Stimulated activated CD4-positive, alpha-beta T cell treated with anti-CD3 and anti-CD28 coated beads, TNF-alpha, amount 100 ng/mL, for 48 hours (primary cell): ENCODE results near the gene ZNF41.
"Not testable (repeated sequence)": the region's sequence is repeated elsewhere in the genome, so short reads cannot be mapped to it uniquely, and the experiment has no call there.

ENCODE experiments used
- DNase-seq, 3 donors: peaks; one replicate each; pipeline ENCODE4 v3.0.0-alpha.2; 2020; ENCODE audit warnings: low read depth in 3 of 3

Gene ZNF41

GRCh38 chrX:47492133-47492532 is 9.1 kb upstream of the ZNF41 start:
- DNase-seq: not testable (repeated sequence)

GRCh38 chrX:47489507-47490275 is 6.7 kb upstream of the ZNF41 start:
- DNase-seq: no peak

DNA sequence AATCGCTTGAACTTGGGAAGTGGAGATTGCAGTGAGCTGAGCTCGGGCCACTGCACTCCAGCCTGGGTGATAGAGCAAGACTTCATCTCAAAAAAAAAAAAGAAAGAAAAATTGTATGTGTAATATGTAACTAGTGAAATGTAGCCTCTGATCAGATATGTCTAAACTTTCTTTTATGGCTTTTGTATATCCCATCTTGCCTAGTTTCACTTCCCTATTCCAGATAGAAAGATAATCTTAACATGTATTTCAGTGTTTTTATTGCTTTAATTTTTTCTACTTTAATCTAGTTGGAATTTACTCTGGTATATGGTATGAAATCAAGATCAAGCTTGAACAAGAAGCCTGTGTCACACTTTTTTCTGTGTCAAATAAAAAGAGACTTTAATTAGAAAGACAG is 1.9 kb upstream of the ZNF41 start:
- no peak for DNase-seq

DNA sequence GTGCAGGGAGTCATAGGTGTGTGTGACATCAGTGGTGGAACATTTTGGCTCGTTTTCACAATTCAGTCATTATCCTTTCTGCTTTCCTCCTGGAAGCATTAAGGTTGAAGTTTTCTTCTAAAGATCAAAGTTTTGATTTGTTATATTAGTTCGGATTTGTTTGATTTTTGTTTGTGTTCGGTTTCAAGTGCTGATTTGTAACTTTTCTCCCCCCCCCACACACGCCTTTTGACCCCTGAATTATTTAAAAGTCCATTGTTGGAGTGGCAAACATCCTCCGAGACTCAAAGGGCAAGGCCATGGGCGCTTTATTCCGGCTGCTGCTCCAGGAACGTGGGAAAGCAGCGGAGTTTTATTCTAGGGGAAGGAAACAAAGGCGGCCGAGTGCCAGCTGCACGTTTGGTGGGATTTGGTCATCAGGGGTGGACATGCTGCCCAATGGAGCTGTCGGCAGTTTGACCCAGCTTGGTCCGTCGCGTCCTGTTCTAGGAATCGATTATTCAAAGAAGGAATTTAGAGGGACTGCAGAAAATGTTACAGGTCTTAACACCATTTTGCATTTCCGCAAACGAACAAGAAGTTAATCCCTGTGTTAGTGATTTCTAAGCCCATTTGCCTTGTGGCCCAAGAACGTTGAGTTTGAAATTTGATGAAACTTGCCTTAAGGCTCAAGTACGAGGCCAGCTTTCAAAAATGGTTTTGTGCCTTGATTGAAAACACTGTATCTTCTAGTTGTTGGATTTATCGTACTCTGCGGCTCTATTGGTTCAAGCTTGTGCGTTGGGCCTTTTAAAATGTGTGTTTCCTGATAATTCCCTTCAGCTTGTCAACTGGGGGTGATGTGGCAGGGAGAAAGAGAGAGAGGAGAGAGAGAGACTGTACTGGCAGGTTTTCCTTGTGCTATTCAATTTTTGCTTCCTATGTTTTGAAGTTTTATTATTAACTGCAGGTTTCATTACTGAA is 565 bp upstream of the ZNF41 start:
- no peak for DNase-seq

- no peak for DNase-seq
Measured at GRCh38 chrX:47482065-47482511, 934 bp downstream of the ZNF41 start.

DNA sequence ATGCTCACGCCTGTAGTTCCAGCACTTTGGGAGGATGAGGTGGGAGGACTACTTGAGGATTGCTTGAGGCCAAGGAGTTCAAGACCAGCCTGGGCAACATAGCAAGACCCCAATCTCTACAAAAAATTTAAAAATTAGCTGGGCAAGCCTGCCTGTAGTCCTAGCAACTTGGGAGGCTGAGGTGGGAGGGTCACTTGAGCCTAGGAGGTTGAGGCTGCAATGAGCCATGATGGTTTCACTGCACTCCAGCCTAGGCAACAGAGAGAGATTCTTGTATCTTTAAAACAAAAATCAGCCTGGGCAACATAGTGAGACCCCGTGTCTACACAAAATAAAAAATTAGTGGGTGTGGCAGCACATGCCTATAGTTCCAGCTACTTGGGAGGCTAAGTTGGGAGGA is 1.9 kb downstream of the ZNF41 start:
- DNase-seq: no peak

GRCh38 chrX:47480576-47480975 is 2.4 kb downstream of the ZNF41 start:
- DNase-seq: no peak

DNA sequence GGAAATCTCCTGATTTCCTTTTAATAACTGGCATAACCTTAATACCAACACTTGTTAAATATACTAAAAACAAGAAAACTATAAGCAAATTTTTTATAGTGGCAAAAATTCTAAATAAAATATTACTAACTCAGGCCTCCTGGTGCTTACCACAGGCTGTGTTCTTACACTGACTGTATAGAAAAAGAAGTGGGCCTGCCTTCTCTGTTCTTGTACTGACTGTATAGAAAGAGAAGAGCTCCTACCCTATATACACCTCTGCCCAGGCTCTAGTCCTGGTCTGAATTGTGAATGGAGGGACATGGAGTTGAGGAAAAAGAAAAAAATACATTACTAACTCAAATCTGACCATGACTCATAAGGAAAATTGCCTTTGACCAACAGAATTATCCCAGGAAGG is 7.5 kb downstream of the ZNF41 start:
- no peak for DNase-seq

DNA sequence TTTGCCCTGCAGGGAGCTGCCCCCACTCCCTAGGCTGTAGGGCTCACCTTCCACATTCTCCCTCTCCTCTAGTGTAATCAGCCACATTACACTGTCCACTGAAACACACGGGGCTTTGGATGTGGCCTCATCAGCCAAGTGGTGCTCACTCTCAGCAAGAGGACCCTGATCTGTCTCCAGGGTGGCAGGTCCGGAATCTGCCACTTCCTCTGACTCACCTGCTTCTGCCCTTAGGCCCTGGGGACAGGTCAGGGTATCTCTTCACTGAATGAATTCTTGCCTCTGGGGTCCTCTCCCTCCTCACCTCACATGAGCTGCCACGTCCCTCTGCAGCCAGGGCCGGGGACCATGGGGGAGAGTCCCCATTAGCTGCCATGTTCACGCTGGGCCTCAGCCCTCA is 15.9 kb downstream of the ZNF41 start:
- DNase-seq: no peak

- no peak for DNase-seq
Measured at GRCh38 chrX:47460561-47460960, 22.5 kb downstream of the ZNF41 start.

GRCh38 chrX:47458528-47458927 is 24.5 kb downstream of the ZNF41 start:
- DNase-seq: no peak

DNA sequence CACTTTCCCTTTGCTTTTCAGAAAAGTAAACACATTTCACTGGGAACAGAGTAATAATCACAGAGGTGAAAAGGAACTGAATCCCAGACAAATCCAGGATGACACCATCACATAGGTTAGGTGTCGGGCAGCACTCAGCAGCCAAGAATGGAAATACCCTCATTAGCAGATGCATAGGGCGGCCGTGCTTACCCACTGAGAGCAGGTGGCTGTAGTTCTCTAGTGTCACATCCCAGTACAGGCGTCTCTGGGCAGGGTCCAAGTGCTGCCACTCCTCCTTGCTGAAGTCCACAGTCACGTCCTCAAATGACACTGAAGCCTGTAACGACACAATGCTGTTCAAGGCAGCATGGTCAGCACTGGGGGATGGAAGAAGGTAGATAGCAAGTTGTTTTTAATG is 26.9 kb downstream of the ZNF41 start:
- no peak for DNase-seq

DNA sequence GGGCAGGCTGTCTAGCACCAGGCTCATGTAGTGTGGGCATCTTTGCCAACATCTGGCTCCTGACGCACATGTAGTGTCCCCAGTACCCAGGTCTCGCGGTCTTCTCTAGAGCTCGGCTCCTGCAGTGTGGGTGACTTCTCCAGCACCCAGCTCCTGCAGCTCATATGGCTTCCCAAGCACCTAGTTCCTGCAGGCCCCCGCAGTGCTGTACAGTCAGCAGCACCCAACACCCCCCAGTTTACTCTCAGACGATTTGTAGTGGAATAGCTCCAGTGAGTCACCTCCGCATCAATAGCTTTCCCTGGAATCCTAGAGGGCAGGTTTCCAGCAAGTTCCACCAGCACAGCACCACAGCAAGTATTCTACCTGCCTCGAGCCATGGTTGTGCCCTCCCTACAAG is 30.9 kb downstream of the ZNF41 start:
- DNase-seq: no peak

- DNase-seq: no peak
Measured at GRCh38 chrX:47448165-47448806, 34.7 kb downstream of the ZNF41 start.

GRCh38 chrX:47447607-47448006 is 35.4 kb downstream of the ZNF41 start:
- DNase-seq: no peak

DNA sequence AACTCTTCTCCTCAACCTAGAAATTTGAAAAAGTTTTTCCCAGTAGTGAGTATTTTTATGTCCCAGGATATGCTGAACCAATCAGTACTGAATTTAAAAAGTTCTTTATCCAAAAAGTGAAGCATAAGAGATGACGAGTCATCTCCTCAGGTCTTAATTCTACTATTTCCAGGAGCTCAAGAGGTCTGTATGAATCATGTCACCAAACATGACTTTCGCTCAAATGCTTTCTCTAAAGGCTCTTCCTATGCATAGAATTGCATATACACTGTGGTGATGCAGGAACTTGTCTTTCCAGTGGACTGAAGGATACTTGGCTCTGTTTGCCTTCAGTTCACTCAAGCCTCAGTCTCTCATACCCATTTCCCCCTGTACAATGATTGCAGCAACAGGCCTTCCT is 36.1 kb downstream of the ZNF41 start:
- no peak for DNase-seq

DNA sequence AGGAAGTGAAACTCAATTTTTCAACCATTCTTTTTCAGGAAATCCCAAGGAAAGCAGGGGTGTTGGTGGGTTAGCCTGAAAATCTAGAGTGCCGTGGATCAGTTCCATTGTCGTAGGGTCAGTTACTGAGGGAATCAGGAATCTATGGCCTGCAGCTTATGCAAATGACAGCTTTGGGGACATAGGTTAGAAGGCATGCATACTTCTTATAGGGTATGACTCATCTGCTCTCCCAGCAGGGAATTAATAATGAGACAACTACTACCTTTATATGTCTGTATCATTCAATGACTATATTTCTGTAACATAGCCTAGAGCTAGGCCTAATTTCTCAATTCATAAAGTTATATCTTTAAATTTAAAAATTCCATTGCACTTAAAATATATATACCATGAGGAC is 36.6 kb downstream of the ZNF41 start:
- DNase-seq: no peak

DNA sequence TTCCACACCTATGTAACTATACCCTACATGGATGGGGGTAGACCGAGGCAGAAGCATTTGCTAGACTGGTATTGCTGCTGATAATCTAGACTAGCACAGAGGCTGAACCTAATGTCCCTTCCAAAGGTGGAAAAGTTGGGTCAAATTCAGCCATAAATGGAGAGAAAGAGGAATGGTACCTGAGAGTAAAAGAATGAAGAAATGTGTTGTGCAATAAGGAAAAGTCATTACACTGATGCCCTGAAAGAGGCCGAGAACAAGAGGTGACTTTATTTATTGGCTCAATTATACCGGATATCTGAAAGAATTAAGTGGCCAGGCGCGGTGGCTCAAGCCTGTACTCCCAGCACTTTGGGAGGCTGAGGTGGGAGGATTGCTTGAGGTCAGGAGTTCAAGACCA is 52.1 kb downstream of the ZNF41 start:
- DNase-seq: no peak

- DNase-seq: no peak
Measured at GRCh38 chrX:47422444-47422843, 60.6 kb downstream of the ZNF41 start.

- DNase-seq: no peak
Measured at GRCh38 chrX:47420962-47421361, 62.1 kb downstream of the ZNF41 start.

GRCh38 chrX:47420265-47420664 is 62.8 kb downstream of the ZNF41 start:
- no peak for DNase-seq

GRCh38 chrX:47413179-47413594 is 69.8 kb downstream of the ZNF41 start:
- DNase-seq: no peak
